A673 (cell line): ENCODE data around the gene TAF4.

ENCODE experiments used
- CTCF ChIP-seq: fragments of 300-800, 200-600 bp; sonication (generic); conservative IDR thresholded peaks from 2 replicates; pipeline ENCODE4 v1.5.1; 2017; ENCODE audit warnings: low read depth, mild to moderate bottlenecking, antibody characterized with exemption, low read length, moderate library complexity, mixed read lengths
- EZH2 ChIP-seq: fragments of 200-600 bp; sonication (generic); IDR thresholded peaks from 2 replicates; pipeline ENCODE4 v1.6.1; 2017; ENCODE audit warnings: borderline replicate concordance, low read depth, mild to moderate bottlenecking, mixed read lengths, antibody characterized with exemption, low read length; ENCODE audit not compliant: poor library complexity, severe bottlenecking

- TF ChIP-seq CTCF (no peak), EZH2 (no peak)
These were observed 75.2 kb downstream of the TAF4 start for GRCh38 chr20:61990484-61990883.
